Peyer's patch (tissue), 4 donors: ENCODE data around the gene TEX26. TPM values are rescaled to one million over a fixed set of nuclear protein-coding genes. Genes with fewer than 3 reads are reported as not detected.

Source experiments
- DNase-seq, 3 donors: peaks; one replicate each; pipeline ENCODE4 v3.0.0-alpha.2; 2017 to 2019
- H3K27ac ChIP-seq, 4 donors: fragments of 200-600 bp; sonication (generic); one replicate each; pipeline ENCODE4 v1.5.1; 2016 to 2019
- H3K27me3 ChIP-seq, 2 donors: fragments of 200-600 bp; sonication (generic); one replicate each; pipeline ENCODE4 v1.5.1; 2019
- H3K36me3 ChIP-seq, 3 donors: fragments of 200-600 bp; sonication (generic); one replicate each; pipeline ENCODE4 v1.5.1; 2016 to 2019
- H3K4me1 ChIP-seq, 4 donors: fragments of 200-600 bp; sonication (generic); one replicate each; pipeline ENCODE4 v1.5.1; 2016 to 2019
- H3K4me3 ChIP-seq, 4 donors: fragments of 200-600 bp; sonication (generic); 1 replicate in 3 of 4; 2 replicates in 1 of 4; pipeline ENCODE4 v1.5.1; 2016 to 2019; ENCODE audit warnings: mild to moderate bottlenecking in 1 of 4
- H3K9me3 ChIP-seq, 4 donors: fragments of 200-600 bp; sonication (generic); one replicate each; pipeline ENCODE4 v1.5.1; 2016 to 2019; ENCODE audit warnings: mild to moderate bottlenecking in 1 of 4
- POLR2A ChIP-seq, 2 donors: fragments of 450-650 bp; IDR thresholded peaks; one replicate each; pipeline ENCODE4 v1.5.1; 2017; ENCODE audit warnings: antibody characterized with exemption in 2 of 2, mild to moderate bottlenecking in 2 of 2, moderate library complexity in 2 of 2
- total RNA-seq, 4 donors: library from RNA; depleted of rRNA; stranded (reverse); fragments of >200 nt; gene quantifications; one replicate each; pipeline ENCODE4 v1.1.0, GENCODE V29; 2016
- TF ChIP-seq, protein P1 (sequence below), 6 experiments: fragments of 450-650 bp in 4 of 6; fragments of 200-600 bp in 2 of 6; sonication (generic) in 1 of 6; IDR thresholded peaks; one replicate each; pipeline ENCODE4 v1.5.1; 2017 to 2019; ENCODE audit warnings: antibody characterized with exemption in 6 of 6, mild to moderate bottlenecking in 3 of 6, moderate library complexity in 1 of 6

Gene TEX26
- total RNA-seq, 4 donors from 2014 or later = not detected

DNA sequence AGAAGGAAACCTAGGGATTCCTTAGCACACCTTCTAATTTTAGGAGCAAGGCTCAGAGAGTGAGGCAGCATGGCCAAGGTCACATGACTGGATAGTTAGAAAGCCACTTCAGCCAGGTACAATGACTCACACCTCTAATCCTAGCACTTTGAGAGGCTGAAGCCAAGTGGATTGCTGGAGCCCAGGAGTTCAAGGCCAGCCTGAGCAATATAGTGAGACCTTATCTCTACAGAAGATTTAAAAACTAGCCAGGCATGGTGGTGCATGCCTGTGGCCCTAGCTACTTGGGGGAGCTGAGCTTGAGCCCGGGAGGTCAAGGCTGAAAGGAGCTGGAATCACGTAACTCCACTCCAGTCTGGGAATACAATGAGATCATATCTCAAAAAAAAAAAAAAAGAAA, 69.2 kb downstream of the TEX26 start:
- Histone ChIP-seq H3K4me1 (no peaks in the 10 kb centered on the region), H3K27ac (no peak overlapping the region), H3K27me3 (no peaks in the 10 kb centered on the region), H3K36me3 (no peaks in the 10 kb centered on the region), H3K9me3 (no peaks in the 10 kb centered on the region), H3K4me3 (no peak overlapping the region)
- no peak for DNase-seq
- TF ChIP-seq POLR2A (IDR thresholded peaks at IDR 0.05) = no peak
- TF ChIP-seq, protein P1, sequence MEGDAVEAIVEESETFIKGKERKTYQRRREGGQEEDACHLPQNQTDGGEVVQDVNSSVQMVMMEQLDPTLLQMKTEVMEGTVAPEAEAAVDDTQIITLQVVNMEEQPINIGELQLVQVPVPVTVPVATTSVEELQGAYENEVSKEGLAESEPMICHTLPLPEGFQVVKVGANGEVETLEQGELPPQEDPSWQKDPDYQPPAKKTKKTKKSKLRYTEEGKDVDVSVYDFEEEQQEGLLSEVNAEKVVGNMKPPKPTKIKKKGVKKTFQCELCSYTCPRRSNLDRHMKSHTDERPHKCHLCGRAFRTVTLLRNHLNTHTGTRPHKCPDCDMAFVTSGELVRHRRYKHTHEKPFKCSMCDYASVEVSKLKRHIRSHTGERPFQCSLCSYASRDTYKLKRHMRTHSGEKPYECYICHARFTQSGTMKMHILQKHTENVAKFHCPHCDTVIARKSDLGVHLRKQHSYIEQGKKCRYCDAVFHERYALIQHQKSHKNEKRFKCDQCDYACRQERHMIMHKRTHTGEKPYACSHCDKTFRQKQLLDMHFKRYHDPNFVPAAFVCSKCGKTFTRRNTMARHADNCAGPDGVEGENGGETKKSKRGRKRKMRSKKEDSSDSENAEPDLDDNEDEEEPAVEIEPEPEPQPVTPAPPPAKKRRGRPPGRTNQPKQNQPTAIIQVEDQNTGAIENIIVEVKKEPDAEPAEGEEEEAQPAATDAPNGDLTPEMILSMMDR (IDR thresholded peaks at IDR 0.05) = no peak

DNA sequence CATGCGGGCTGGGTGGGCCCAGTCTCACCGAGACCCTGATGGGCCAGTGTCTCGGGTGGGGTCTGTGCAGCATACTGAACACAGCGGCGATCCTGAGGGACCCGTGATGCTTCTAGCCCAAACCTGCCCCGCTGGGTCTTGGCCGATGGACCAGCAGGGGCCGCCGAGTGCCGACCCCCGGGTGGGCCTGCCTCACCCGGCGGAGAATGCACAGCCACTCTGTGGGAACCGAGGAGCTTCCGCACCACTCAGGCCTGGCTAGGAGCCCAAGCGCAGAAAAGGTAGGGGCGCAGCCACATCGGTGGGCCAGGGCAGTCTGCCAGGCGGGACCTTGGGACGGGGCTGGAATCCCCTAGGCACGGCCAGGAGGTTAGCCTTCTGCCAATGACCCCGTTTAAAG, 72.6 kb downstream of the TEX26 start:
- Histone ChIP-seq H3K4me3 (no peak overlapping the region), H3K4me1 (no peaks in the 10 kb centered on the region), H3K27ac (no peak overlapping the region), H3K27me3 (no peaks in the 10 kb centered on the region), H3K36me3 (no peaks in the 10 kb centered on the region), H3K9me3 (no peaks in the 10 kb centered on the region)
- no peak for DNase-seq
- TF ChIP-seq POLR2A (IDR thresholded peaks at IDR 0.05) = no peak
- TF ChIP-seq, protein P1 (IDR thresholded peaks at IDR 0.05) = no peak

DNA sequence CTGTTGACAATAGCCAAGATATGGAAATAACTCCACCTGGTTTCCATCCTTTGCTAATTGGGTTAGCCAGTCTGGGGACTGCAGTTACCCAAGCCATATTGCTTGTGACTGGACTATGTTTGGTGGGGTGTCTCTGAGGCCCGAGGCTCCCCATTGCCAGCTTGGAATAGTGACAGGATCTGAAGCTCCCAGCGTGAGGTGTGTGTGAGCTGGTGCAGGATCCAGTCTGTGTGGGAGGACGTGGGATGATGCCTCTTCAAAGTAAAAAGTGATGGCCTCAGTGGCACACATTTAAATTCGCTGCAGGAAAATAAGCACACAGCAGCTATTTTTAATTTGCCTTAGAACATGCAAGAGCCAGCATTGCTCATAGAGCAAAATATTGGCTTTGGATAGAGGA, 75.0 kb downstream of the TEX26 start:
- Histone ChIP-seq H3K36me3 (no peaks in the 10 kb centered on the region), H3K9me3 (no peaks in the 10 kb centered on the region), H3K4me1 (no peaks in the 10 kb centered on the region), H3K27me3 (no peaks in the 10 kb centered on the region), H3K4me3 (no peak overlapping the region), H3K27ac (no peak overlapping the region)
- TF ChIP-seq POLR2A (IDR thresholded peaks at IDR 0.05) = no peak
- TF ChIP-seq, protein P1 (IDR thresholded peaks at IDR 0.05) = no peak
- DNase-seq = no peak

DNA sequence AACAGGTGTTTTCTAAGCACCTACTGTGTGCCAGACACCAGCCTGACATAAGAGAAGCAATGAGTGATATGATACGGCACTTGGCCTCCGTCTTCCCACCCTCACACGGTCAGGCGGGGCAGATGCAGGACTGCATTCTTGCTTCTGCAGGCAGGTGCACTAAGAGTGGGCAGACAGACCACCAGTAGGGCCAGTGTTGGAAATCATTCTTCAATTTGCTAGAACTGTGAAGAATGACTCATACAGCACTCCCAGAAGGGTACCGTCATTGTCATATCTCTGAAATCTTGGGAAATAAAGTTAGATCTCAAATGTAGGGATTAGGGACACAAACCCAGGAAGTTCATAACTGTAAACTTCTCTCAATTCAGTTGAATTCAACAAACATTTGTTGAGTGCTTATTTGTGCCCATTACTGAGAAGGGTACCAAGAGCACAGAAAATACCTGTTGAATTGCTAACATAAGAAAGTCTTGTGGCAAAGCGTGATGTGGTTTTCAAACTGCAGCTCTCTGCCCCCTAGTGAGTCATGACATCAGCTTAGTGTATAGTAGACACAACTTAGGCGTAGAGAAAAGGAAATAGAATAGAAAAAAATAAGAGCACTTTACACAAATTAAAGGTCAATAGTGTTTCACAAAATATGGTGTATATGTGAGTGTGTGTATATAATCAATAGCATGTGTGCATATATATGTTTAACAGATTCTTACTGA, 76.1 kb downstream of the TEX26 start:
- H3K27me3 ChIP-seq = no peaks in the 10 kb centered on the region
- TF ChIP-seq, protein P1 (IDR thresholded peaks at IDR 0.05) = no peak
- no peak for TF ChIP-seq POLR2A (IDR thresholded peaks at IDR 0.05)
- no peaks in the 10 kb centered on the region for H3K4me1 ChIP-seq
- DNase-seq = no peak
- H3K36me3 ChIP-seq = no peaks in the 10 kb centered on the region
- no peak overlapping the region for H3K4me3 ChIP-seq
- H3K27ac ChIP-seq = no peak overlapping the region
- no peaks in the 10 kb centered on the region for H3K9me3 ChIP-seq

DNA sequence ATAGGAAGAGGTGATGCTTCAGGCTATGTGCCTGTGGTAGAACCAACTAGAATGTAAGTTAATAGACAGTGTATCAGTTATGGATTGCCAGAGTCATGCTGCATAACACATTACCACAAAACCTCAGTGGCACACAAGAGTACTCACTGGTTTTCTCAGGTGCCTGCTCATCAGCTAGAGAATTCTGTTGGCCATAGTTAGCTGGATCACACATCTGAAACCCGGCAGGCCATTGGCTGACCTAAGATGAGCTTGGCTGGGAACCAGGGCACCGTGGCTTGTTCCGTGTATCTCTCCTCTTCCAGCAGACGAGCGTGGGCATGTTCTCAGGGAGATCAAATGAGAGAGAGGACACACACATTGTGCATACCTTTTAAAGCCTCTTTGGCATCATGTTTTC, 76.7 kb downstream of the TEX26 start:
- Histone ChIP-seq H3K4me1 (no peaks in the 10 kb centered on the region), H3K36me3 (no peaks in the 10 kb centered on the region), H3K9me3 (no peaks in the 10 kb centered on the region), H3K4me3 (no peak overlapping the region), H3K27me3 (no peaks in the 10 kb centered on the region), H3K27ac (no peak overlapping the region)
- DNase-seq = no peak
- TF ChIP-seq, protein P1 (IDR thresholded peaks at IDR 0.05) = no peak
- no peak for TF ChIP-seq POLR2A (IDR thresholded peaks at IDR 0.05)

DNA sequence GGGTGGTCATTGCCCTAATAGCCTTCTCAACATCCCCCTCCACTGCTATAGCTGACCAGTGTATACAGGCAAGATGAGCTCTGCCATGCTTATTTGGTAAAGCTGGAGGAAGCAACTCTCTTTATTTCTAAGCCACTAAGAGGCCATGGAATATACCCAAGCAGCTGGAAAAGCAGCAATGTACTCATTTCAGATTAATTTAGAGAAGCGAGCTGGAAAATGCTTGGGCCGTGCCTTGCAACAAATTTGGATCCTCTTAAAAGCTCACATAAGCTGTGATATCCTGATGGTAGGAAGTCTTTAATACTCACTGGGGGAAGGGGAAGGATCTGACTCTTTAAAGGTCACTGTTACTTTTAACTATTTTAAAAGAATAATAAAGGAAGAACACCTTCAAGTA, 77.8 kb downstream of the TEX26 start:
- DNase-seq = no peak
- Histone ChIP-seq H3K27ac (no peak overlapping the region), H3K27me3 (no peaks in the 10 kb centered on the region), H3K36me3 (no peaks in the 10 kb centered on the region), H3K9me3 (no peaks in the 10 kb centered on the region), H3K4me3 (no peak overlapping the region), H3K4me1 (no peaks in the 10 kb centered on the region)
- no peak for TF ChIP-seq POLR2A (IDR thresholded peaks at IDR 0.05)
- TF ChIP-seq, protein P1 (IDR thresholded peaks at IDR 0.05) = no peak
